ENCODE data around the gene IGLL1.
"Not testable (repeated sequence)": the region's sequence is repeated elsewhere in the genome, so short reads cannot be mapped to it uniquely, and the experiment has no call there.

IGLL1 gene

DNA sequence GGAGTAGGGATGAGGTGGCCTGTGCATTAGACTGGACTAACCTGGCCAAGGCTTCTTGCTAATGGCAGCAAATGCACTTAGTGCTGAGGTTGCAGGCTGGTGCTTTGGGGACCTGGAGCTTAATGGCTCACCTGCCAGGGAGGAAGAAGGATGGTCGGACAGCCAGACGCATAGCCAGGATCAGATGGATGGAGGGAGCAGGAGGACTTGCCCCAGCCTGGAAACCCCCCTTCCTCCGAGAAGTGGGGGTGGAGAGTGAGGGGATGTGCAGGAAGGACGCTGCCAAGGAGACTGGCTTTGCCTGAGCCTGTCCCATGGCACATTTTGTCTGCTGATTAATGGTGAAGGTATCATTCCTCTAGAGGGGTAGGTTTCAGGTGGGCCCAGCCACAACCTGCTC is 17.9 kb downstream of the IGLL1 start:
- peak; percentile 28 for DNase-seq

DNA sequence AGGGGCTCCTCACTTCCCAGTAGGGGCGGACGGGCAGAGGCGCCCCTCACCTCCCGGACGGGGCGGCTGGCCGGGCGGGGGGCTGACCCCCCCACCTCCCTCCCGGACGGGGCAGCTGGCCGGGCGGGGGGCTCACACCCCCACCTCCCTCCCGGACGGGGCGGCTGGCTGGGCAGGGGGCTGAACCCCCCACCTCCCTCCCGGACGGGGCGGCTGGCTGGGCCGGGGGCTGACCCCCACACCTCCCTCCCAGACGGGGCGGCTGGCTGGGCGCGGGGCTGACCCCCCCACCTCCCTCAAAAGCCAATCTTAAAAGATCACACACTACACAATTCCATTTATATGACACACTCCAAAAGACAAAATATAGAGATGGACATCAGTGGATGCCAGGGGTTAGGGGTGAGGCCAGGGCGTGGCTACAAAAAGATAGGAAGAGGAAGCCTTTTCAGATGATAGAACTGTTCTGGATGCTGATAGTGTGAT is 19.0 kb downstream of the IGLL1 start:
- peak; percentile 12 for DNase-seq

DNA sequence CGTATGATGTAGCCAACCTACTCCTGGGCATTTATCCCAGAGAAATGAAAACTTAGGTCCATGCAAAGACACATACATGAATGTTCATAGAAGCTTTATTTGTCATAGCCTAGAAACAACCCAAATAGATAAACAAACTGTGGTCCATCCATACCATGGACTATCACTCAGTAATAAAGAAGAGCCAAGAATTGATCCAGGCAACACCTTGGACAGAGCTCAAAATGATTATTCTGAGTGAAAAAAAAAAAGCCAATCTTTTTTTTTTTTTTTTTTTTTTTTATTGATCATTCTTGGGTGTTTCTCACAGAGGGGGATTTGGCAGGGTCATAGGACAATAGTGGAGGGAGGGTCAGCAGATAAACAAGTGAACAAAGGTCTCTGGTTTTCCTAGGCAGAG is 19.9 kb downstream of the IGLL1 start:
- DNase-seq = not testable (repeated sequence)

DNA sequence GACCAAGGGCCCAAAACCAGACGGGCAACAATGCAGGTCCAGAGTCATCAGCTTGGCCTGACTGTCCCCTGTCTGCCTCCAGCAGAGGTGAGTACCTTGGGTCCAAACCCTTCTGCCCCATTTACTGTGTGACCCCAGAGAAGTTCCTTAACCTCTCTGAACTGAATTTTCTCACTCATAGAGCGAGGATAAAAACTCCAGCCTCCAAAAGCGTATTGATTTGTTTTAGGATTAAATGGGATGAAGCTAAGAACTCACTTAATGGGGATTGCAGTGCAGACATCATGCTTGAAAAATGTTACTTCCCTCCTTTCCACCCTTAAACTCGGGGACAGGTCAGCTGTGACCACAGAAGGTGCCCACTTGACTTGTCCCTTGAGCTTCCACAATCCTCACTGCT is 22.6 kb downstream of the IGLL1 start:
- DNase-seq = peak; percentile 22

DNA sequence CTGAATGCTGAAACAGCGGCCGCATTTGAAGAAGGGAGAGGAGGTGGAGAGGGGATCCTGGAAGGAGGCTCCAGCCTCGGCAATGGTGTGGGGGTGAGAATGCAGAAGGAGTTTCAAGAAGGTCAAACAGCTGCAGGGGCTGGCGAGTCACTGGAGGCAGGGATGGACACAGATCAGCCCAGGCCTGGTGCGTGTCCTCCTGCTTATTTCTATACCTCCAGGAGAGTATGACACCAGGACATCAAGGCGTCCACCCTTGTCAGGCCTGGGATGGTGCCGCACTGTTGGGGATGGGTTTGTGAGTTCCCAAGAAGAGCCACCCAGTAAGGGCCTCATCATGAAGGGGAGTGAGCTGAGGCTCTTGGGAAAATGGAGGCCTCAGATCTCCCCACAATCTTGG is 23.1 kb downstream of the IGLL1 start:
- peak; percentile 25 for DNase-seq

DNA sequence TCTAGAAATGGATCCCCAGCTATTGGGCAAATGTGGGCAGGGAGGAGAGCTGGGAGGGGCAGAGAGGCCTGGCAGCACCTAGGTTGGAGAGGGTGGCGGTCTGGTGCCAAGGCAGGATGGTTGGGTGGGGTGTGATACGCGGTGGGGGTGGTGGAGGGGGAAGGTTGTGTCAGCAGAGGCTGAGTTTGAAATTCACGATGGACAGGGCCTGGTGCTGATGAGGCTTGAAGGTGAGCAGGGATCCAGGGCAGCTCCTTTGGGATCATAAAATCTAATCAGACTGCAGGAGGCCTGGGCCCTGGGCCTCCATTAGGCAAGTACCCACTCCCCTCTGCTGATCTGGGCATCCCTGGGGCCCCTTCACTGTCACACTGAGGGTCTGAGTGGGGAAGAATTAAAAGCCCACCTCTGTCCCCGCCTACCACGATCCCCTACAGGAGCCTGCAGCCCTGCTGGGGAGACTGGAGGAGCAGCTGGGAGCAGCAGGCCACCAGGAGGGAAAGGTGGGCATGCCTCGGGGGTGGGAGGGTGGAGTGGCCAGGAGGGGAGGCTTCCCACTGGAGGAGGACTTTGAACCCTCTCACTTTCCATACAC is 24.0 kb downstream of the IGLL1 start:
- peak; percentile 18 for DNase-seq

DNA sequence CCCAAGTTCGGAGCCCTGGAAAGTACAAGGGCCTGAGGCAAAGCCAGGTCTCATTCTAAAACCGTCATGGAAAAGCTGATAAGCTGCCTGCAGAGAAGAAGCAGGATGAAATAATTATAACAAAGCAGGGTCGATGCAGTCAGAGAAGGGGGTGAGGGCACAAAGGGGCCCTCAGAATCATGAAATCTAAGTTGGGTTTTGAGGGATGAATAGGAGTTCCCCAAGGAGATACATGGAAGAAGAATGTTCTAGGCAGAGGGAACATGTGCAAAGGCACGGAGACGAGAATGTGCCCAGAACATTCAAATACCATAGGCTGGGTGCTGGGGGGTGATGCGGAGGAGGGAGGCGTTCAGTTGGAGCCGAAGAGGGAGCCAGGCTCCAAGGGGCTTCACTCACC is 25.0 kb downstream of the IGLL1 start:
- no peak for DNase-seq

DNA sequence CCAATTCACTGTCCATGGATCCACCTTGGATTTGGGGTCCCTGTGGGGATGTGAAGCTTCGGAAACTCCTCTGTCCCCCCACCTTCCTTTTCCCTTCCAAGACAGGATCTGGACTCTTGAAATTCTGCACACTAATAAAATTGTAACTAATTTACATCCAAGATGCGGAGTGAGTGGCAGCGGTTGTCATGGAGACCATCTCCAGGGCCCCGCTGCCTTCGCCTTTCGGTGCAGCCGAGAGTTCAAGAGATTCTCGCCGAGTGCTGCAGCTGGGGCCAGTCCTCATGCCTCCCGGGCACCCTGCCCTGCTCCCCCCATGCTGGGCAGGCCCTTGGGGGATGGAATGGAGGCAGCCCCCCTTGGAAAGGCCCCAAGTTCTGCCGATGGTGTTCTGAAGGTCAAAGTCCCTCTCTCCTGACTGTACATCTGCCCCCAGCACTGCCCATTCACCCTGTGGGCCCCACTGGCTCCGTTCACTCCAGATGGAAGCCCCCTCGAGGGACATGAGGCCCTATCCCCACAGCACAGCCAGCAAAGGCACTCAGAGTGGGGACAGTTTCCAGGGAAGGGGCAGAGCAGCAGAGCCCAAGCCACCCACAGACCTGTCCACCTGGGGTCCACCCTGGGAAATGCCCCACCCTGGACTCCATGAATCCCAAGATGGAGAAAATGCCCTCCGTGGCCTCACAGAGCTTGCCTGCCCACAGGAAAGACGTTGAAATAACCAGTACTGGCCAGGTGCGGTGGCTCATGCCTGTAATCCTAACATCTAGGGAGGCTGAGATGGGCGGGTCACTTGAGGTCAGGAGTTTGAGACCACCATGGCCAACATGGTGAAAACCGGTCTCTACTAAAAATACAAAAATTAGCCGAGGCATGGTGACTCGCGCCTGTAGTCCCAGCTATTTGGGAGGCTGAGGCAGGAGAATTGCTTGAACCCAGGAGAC is 25.9 kb downstream of the IGLL1 start:
- peak; percentile 18 for DNase-seq

DNA sequence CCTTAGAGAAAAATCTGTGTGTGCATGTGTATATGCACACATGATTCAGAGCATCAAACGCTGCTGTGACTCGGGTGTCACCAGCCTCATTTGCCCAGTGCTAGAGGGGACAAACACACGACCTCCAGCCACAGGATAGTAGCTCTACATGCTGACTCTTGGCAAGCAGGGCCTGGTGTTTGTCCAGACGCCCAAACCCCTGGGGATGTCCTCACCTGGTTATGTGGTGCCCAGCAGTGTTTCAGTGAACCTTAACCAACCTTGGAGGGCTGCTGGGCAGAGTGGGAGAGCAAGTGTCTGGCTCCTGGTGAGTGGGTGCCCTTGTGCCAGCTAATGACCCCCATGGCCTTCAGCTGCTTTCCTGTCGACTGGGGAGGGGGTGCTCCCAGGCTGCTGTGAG is 26.7 kb downstream of the IGLL1 start:
- peak; percentile 20 for DNase-seq

DNA sequence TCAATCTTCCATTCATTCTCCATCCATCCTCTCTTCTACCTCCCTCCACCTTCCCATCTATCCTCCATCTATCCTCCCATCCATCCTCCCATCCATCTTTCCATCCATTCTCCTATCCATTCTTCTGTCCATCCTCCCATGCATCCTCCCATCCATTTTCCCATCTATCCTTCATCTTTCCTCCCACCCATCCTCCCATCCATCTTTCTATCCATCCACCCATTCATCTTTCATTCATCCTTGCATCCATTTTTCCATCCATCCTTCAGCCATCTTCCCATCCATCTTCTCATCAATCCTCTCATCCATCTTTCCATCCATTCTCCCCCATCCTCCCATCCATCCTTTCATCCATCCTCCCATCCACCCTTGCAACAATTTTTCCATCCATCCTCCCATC is 27.5 kb downstream of the IGLL1 start:
- no peak for DNase-seq

DNA sequence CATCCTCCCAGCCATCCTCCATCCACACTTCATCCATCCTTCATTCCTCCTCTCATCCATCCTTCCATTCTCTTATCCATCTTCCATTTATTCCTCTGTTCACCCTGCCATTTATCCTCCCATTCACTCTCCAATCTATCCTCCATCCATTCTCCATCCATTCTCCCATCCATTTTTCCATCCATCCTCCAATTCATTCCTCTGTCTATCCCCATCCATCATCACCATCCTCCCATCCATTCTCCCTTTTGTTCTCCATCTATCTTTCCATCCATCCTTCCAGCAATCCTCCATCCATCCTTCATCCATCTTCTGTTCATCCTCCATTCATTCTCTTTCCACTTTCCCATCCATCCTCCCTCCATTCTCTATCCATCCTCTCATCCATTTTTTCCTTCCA is 28.7 kb downstream of the IGLL1 start:
- no peak for DNase-seq

DNA sequence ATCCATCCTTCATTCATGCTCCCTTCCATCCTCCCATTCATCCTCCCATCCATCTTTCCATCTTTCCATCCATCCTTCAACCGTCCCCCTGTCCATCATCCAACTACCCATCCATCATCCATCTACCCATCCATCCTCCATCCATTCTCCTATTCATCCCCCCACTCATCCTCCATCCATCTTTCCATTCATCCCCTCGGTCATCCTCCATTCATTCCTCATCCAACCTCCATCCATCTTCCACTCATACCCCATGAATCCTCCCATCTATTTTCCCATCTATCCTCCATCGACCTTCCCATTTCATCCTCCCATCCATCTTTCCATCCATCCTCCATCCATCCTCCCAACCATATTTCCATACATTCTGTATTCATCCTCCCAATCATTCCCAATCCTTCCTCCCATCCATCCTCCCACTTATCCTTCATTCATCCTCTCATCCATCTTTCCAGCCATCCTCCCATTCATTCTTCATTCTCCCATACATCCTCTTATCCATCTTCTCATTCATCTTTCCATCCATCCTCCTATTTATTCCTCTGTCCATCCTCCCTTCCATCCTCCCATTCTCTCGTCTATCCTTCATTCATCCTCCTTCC is 29.9 kb downstream of the IGLL1 start:
- DNase-seq = no peak

DNA sequence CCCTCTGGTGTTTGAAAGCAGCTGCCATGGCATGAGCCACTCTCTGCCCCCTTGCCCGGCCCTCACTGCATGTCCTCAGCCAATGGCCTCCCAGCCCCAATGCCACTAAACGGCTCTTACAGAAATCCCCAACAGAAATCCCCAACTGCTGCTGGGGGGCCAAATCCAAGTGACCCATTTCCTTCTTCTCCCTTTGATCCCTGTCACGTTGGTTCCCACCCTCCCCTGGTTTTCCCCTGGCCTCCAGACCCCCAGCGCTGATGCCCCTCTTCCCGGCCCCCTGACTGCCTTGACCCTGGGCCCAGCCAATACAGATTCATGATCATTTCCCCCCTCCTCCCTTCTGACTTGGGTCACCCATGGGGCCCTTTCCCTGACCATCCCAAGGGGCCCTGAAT is 30.9 kb downstream of the IGLL1 start:
- no peak for DNase-seq

DNA sequence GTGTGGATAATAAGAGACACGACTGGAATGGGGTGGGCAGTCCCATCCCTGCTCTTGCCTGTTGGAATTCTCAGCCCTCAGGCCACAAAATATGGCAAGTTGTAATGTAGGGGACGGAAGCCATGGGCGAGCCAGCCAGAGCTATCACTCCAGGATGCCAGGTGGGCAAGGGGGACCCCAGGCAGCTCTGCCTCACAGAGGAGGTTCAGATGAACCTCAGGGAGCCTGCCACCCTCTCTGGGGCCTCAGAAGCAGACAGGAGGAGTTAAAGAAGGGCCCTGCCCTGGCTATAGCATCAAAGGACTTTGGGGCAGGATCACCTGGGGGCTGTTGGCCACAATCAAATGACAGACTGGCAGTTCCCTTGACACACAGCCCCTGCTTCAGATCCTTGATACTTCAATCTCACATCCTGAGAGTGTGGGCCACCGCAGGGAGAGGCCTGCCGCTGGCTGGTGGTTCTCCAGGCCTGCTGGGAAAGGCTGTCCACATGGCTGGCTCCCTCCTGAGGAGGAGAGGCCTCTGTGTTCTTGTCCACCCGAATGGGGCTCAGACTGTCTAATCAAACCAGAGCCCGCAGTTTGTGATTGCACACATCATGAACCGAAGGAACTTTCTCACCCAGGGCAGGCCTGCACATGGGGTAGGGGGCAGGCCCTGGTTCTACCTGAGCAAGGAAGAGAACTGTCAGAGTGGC is 31.4 kb downstream of the IGLL1 start:
- DNase-seq = peak; percentile 28

DNA sequence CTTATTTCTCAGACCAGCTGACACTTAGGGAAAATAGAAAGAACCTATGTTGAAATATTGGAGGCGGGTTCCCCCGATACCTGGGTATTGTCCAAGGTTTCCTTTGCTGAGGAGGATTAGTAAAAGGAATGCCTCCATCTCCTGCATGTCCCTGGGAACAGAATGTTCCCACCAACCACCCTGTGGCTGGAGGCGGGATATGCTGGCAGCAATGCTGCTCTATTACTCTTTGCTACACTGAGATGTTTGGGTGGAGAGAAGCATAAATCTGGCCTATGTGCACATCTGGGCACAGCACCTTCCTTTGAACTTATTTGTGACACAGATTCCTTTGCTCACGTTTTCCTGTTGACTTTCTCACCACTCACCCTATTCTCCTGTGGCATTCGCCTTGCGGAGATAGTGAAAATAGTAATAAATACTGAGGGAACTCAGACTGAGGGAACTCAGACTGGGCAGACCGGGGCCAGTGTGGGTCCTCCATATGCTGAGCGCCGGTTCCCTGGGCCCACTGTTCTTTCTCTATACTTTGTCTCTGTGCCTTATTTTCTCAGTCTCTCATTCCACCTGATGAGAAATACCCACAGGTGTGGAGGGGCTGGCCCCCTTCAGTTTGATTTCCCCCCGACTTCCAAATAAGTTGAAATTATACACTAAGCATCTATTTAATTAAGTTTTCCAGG is 32.1 kb downstream of the IGLL1 start:
- no peak for DNase-seq

DNA sequence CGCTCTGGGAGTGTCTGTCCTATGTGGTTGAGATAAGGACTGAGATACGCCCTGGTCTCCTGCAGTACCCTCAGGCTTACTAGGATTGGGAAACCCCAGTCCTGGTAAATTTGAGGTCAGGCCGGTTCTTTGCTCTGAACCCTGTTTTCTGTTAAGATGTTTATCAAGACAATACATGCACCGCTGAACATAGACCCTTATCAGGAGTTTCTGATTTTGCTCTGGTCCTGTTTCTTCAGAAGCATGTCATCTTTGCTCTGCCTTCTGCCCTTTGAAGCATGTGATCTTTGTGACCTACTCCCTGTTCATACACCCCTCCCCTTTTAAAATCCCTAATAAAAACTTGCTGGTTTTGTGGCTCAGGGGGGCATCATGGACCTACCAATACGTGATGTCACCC is 32.7 kb downstream of the IGLL1 start:
- peak; percentile 28 for DNase-seq

DNA sequence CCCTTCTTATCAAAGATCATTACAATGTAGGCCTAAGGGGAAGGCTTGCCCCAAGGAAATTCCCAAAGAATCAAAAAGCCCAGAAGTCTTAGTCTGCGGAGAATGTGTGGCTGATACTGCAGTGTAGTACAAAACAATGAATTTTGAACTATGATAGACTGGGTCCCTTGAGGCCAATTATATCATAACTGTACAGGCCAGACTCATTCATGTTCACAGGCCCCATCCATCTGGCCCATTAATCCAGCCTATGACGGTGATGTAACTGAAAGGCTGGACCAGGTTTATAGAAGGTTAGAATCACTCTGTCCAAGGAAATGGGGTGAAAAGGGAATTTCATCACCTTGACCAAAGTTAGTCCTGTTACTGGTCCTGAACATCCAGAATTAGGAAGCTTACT is 35.2 kb downstream of the IGLL1 start:
- no peak for DNase-seq

DNA sequence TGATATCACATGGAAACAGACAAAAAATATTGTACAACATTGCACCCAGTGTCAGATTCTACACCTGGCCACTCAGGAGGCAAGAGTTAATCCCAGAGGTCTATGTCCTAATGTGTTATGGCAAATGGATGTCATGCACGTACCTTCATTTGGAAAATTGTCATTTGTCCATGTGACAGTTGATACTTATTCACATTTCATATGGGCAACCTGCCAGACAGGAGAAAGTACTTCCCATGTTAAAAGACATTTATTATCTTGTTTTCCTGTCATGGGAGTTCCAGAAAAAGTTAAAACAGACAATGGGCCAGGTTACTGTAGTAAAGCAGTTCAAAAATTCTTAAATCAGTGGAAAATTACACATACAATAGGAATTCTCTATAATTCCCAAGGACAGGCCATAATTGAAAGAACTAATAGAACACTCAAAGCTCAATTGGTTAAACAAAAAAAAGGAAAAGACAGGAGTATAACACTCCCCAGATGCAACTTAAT is 36.5 kb downstream of the IGLL1 start:
- DNase-seq = not testable (repeated sequence)

DNA sequence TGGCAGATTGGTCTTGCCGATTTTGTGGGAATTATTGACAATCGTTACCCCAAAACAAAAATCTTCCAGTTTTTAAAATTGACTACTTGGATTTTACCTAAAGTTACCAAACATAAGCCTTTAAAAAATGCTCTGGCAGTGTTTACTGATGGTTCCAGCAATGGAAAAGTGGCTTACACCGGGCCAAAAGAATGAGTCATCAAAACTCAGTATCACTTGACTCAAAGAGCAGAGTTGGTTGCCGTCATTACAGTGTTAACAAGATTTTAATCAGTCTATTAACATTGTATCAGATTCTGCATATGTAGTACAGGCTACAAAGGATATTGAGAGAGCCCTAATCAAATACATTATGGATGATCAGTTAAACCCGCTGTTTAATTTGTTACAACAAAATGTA is 37.2 kb downstream of the IGLL1 start:
- no peak for DNase-seq

DNA sequence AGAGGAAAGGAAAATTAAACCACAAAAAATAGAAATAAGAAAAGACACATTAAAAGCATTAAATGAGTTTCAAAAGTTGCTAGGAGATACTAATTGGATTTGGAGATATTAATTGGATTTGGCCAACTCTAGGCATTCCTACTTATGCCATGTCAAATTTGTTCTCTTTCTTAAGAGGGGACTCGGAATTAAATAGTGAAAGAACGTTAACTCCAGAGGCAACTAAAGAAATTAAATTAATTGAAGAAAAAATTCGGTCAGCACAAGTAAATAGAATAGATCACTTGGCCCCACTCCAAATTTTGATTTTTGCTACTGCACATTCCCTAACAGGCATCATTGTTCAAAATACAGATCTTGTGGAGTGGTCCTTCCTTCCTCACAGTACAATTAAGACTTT is 37.7 kb downstream of the IGLL1 start:
- not testable (repeated sequence) for DNase-seq

DNA sequence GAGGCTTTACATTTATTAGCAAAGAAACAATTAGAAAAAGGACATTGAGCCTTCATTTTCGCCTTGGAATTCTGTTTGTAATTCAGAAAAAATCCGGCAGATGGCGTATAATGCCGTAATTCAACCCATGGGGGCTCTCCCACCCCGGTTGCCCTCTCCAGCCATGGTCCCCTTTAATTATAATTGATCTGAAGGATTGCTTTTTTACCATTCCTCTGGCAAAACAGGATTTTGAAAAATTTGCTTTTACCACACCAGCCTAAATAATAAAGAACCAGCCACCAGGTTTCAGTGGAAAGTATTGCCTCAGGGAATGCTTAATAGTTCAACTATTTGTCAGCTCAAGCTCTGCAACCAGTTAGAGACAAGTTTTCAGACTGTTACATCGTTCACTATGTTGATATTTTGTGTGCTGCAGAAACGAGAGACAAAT is 38.2 kb downstream of the IGLL1 start:
- peak; percentile 39 for DNase-seq

DNA sequence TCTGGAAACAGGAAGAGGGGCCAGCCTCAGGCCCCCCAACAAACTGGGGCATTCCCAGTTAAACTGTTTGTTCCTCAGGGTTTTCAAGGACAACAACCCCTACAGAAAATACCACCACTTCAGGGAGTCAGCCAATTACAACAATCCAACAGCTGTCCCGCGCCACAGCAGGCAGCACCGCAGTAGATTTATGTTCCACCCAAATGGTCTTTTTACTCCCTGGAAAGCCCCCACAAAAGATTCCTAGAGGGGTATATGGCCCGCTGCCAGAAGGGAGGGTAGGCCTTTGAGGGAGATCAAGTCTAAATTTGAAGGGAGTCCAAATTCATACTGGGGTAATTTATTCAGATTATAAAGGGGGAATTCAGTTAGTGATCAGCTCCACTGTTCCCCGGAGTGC is 39.3 kb downstream of the IGLL1 start:
- DNase-seq = peak; percentile 25

All from activated CD8-positive, alpha-beta memory T cell treated with anti-CD3 and anti-CD28 coated beads, Interleukin-2, amount 50 U/mL, for 48 hours (primary cell).